HG03460 (cell line): ENCODE measurements around the gene RPS29.
"Not testable (repeated sequence)": the region's sequence is repeated elsewhere in the genome, so short reads cannot be mapped to it uniquely, and the experiment has no call there.

ENCODE experiments used
- ATAC-seq: cut with Tn5 transposase; IDR thresholded peaks from one replicate; pipeline ENCODE4 v1.9.1; 2021; ENCODE audit not compliant: unreplicated experiment

The RPS29 gene

DNA sequence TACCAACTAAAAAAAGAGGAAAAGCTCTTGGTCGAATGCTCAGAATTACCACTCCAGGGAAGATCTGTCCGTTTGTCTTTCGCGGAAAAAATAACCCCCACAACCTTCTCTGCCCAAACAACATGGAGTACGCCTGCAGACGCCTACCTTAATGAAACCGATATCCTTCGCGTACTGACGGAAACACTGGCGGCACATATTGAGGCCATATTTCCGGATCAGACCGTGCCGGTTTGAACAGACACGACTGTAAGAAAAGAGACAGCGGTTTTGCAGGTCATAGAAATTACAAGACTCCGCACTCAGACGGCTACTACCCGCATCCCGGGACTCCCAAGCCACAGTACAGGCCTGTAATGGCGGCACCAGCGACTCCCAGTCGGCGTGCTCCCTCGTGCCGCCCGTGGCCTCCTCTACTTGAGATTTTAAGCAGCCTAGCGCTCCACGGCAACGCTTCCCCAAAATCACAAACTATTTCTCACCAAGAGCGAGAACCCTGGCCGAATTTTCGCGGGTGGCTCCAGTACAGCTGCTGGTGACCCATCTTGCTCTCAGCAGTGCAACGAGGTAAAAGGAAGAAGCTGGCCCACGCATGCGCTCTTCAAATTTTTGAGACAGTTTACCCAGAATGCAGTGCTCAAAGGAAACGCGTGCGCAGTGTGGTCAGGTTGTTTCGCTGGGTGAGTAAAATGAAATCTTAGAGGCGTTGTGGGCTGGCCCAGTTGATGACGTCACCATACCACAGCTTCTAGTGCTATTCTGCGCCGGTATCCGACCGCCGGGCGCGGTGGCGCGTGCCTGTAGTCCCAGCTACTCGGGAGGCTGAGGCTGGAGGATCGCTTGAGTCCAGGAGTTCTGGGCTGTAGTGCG, at the start of gene RPS29:
Gene RPS29, minus strand, starts transcription at position 578 of the 870 bp plus-strand sequence. Its CDS starts 34 bp downstream, at position 544.
- peak; percentile 91 for ATAC-seq

DNA sequence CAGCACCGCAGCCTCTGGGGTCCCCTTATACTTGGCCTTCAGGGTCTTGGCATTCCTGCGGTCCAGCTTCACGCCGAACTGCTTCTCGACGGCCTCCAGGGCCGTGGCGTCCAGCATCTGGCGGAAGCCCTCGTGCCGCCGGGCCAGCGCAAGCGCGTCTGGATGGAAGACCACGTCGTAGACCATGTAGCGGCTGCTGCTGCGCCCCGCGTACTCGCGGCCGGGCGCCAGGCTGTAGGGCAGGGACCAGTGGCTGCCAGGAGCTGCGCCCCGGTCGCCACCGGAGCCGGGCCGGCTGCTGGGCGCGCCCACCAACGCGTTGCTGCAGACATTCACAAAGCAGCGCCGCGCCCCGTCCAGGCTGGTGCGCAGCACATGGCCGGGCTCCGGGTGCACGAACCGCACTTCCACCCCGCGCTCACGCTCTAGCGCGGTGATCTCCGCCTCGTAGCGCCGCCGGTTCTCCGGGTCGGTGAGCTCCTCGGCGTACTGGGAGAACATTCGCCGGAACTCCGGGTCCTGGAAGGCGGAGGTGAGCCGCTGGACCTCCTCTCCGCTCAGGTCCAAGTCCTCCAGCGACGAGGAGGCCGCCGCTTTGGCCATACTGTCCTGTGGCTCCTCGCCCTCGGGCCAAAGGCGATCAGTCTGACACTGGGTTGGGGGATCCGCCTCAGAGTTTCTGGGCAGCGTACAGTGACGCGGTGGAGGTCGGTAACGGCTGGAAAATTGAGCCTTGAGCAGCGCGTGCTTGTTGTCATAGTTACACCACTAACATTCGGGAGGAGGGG, 48.6 kb upstream of the RPS29 start, which contains the start of gene DNAAF2:
Gene DNAAF2, minus strand, starts transcription at position 698 of the 788 bp plus-strand sequence. Its CDS starts 95 bp downstream, at position 603.
- peak; percentile 30 for ATAC-seq

DNA sequence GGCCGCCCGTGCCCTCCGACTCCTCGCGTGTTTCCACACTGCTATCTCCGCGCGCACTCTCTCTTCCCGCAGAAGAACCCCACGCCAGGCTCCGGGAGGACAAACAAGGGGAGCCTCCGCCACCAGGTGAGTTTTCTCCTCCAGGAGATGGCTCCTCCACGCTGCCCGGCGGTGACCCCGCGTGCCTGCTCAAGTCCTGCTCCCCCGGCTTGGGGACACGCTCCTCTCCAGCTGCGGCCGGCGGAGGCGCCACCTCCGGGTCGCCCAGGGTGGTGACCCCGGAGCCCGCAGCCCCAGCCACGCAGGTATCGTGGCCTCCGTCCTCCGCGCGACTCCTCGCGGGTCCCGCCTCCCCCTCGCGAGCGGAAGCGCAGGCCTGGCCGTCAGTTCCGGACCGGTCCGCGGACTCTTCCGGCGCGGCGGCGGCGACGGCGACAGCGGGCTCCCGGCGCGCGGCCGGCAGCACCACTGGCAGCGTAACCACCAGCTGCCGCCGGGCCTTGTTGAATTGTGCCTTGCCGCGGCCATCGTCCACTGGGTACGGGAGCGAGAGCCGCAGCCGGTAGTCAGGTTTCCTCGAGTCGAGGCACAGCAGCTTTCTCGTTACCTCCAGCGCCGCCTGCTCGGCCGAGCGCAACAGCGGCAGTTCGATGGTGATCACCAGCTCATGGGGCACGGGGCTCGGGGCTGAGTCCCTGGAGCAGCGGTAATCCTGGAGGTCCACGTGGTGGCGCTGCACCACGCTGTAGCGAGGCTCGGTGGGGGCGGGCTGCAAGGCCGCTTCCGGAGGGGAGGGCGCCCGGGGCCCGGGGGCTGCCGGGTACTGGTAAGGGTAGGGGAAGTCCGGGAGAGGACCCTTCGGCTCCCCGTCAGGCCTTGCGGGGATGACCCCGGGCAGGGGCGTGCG, 47.7 kb upstream of the RPS29 start:
- ATAC-seq, result peak; percentile 78

DNA sequence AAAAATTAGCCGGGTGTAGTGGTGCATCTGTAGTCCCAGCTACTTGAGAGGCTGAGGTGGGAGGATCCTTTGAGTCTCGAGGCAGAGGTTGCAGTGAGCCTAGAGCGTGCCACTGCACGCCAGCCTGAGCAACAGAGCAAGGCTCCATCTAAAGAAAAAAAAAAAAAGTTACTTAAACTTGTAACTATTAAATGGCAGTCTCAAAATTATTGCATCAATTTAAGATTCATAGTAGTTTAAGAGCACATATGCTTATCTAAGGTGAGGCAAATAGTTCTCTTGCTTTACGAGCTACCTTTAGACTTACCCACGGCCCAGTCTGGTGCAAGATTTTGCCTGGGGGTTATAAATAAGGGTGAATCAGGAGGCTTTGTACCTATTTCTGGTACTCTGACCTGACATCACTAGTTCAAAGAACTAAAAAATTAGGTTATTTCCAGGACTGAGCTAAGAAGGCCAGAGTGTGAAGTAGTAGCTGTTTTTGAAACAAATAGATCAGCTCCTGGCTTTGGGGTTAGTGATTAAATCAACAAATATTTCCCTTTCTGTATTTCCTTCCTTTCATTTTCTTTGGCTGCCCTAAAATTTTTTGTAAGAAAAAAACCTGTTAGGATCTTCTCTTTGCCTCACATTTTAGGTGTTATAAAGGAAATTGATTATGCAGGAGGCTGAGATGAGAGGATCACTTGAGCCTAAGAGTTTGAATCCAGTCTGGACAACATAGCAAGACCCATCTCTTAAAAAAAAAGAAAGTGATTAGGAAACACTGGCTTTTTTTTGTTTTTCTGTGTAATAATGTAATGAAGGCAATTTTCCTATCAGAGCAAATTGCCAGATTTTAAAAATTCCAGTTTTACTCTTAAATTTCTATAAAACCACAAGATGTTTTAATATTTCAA, 38.0 kb upstream of the RPS29 start:
- no peak for ATAC-seq

DNA sequence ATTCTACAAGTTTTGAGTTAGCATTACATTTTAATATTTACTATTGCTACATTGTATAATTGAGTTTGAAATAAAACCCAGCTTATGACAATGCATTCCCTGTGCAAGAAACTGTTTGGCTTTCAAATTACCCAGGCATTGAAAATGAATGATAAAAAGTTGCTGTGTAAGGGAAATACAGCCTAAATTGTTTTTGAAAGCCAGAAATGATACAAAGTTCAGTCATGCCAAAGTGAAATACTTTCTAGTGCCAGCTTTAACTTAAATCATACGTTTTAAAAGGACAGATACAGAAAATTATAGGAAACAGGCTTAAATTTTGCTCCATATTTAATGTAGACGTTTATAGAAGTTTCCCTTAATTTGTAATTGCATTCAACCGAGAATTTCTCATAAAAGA, 37.2 kb upstream of the RPS29 start:
- no peak for ATAC-seq

DNA sequence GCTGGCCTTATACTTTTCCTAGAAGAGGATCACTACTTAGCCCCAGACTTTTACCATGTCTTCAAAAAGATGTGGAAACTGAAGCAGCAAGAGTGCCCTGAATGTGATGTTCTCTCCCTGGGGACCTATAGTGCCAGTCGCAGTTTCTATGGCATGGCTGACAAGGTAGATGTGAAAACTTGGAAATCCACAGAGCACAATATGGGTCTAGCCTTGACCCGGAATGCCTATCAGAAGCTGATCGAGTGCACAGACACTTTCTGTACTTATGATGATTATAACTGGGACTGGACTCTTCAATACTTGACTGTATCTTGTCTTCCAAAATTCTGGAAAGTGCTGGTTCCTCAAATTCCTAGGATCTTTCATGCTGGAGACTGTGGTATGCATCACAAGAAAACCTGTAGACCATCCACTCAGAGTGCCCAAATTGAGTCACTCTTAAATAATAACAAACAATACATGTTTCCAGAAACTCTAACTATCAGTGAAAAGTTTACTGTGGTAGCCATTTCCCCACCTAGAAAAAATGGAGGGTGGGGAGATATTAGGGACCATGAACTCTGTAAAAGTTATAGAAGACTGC, 35.9 kb upstream of the RPS29 start:
- no peak for ATAC-seq

DNA sequence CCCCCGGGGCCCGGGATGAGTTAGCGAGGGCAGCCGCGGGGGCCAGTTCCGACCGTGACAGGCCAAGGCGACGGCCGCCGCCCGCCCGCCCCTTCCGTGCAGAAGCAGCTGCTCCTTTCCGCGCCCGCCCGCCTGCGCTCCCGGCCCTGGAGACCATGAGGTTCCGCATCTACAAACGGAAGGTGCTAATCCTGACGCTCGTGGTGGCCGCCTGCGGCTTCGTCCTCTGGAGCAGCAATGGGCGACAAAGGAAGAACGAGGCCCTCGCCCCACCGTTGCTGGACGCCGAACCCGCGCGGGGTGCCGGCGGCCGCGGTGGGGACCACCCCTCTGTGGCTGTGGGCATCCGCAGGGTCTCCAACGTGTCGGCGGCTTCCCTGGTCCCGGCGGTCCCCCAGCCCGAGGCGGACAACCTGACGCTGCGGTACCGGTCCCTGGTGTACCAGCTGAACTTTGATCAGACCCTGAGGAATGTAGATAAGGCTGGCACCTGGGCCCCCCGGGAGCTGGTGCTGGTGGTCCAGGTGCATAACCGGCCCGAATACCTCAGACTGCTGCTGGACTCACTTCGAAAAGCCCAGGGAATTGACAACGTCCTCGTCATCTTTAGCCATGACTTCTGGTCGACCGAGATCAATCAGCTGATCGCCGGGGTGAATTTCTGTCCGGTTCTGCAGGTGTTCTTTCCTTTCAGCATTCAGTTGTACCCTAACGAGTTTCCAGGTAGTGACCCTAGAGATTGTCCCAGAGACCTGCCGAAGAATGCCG, 35.1 kb upstream of the RPS29 start:
- ATAC-seq, result peak; percentile 30

DNA sequence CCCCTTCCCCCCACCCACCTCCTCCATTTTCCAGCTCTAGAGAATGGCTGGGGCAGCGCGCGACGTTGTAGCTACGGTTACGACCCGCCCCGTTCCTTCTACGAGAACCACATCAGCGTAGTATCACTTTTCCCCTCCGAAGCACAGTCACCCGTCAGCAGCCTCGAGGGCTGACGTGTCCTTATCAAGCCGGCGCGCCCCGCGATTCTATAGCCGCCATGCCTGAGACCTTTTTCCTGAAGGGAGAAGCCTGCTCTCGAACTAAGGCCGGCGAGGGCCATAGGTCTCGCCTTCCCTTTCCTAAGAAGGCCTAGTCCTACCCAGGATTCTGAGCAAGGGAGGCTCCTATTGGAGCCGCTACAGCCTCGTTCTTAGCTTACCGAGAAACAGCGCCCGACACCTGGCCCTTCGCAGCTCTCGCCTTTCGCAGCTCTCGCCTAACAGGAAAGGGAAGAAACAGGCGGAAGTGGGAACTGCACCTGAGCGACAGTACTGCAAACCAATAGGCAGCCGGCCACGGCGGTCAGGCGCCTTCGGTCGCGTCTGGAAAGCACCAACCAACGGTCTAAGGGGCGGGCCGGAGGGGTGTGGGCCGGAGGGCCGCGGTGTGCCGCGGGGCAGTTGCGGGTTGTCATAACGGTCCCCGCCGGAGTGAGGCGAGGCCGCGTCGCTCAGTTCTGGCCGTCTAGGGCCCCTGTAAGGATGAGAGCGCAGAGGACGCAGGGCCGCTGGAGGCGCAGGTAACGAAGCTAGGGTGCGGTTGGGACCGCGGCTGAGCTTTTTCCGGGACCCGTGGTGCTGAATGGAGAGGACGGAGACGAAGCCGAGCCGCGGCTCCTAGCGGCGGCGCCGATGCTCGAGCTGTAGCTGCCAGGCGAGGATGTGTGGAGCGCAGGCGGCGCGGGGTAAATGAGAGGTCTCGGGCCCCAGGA, 34.3 kb upstream of the RPS29 start, which contains the start of the genes MGAT2 and RPL36AL:
Gene MGAT2, plus strand, starts transcription at position 618 of the 932 bp plus-strand sequence. CDS start 470 bp downstream, outside the sequence.
Gene RPL36AL, minus strand, starts transcription at position 445 of the 932 bp plus-strand sequence. CDS start 1,522 bp downstream, outside the sequence.
- ATAC-seq, result peak; percentile 97

DNA sequence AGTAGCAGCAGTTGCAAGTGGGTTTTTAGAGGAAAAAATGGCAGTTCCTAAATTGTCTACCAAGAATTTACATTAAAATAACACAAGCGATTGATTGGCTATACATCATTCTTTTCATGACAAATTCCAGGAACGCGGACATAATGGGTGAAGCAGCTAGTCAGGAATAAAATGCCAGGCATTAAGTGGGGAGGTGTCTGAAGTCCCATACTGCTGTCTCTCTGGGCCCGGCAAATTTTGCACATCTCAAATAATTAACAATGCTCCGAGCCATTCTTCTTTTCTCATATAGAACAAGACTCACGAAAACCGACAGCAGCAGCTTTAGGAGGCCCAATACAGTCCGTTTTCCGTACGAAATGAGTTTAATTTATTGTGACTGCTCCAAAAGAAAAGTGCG, 33.5 kb upstream of the RPS29 start:
- no peak for ATAC-seq

DNA sequence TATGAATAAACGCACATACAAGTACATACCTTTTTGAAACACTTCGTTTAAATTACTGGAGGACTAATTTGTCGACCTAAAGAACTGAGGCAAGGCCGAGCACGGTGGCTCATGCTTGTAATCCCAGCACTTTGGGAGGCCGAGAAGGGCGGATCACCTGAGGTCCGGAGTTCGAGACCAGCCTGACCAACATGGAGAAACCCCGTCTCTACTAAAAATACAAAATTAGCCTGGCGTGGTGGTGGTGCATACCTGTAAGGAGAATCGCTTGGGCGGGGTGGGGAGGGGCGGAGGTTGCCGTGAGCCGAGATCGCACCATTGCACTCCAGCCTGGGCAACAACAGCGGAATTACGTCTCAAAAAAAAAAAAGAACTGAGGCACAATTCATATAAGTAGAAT, 33.1 kb upstream of the RPS29 start:
- ATAC-seq, result not testable (repeated sequence)

DNA sequence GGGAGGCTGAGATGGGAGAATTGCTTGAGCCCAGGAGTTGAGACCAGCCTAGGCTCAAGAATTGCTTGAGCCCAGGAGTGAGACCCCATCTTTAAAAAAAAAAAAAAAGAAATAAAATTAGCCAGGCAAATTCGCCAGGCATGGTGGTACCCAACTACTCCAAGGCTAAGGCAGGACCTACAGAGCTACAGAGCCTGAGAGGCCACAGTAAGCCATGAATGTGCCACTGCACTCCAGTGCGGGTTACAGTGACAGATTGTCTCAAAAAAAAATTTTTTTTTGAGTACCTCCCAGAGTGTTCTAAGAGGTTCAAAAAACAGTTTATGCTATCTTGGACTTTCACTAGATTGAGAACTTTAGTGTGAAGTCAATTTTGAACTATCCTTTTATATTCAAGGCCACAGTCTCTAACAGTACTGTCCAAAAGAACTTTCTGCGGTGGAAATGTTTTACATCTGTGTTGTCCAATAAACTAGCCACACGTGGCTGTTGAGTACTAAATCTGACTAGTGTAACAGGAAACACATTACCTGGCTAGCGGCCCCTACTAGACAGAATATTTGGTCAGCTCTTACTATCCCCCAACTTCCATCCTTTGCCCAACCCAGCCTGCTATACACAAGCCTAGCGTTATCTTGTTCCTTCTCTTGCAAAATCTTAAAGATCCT, 31.8 kb upstream of the RPS29 start:
- ATAC-seq, result no peak

DNA sequence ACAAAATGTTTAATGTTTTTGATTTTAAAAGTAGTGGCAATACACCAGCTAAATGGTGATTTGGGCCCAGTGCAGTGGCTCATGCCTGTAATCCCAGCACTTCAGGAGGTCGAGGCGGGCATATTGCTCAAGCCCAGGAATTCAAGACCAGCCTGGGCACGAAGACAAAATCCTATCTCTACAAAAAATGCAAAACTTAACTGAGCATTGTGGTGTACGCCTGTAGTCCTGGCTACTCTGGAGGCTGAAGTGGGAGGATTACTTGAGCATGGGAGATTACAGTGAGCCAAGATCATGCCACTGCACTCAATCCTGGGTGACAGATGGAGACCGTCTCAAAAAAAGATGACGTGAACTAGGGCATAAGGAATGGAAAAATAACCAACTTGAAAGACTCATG, 29.6 kb upstream of the RPS29 start:
- no peak for ATAC-seq

DNA sequence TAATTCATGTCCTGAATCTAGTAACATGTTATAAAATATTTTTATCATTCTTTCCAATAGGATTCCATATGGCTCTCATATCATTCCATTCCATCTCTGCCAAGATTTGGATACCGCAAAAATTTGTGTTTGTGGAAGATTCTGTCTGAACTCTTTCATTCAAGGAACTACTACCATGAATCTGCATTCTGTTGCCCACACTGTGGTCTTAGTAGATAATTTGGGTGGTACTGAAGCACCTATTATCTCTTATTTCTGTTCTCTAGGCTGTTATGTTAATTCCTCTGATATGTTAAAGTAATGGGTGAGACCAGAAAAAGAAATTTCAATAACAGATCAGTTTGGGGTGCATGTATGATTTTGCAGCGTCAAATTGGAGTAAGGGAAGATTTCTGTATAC, 28.0 kb upstream of the RPS29 start:
- ATAC-seq, result no peak

DNA sequence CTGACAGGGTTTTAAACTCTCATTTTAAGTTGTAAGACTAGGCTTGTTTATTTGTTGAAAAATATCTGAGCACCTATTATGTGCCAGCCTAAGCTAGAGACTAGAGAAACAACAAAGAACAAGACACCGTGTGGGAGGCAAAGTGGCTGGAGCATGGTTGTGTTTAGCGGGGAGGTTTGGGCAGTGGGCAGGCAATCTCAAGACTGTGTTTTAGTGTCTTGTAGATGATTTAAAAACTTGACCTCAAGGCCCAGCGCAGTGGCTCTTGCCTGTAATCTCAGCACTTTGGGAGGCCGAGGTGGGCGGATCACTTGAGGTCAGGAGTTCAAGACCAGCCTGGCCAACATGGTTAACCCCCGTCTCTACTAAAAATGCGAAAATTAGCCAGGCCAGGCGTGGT, 26.5 kb upstream of the RPS29 start:
- ATAC-seq, result no peak

DNA sequence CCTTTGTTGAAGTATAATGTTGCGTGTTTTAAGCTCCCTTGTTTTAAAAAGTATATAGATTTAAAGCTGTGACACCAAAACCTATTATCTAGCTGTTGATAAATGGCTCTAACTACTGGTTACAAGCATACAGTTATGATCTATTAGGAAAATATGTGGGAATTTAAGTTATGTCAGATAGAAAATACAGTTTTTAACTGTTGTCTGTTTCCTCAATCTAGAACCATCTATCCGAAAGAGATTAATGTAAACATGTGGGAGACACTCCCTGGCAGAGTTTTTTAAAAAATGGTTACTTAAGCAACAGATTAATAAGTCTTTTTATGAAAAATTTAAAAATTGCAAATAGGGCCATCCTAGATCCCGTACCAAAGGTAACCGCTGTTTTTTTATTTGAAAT, 26.1 kb upstream of the RPS29 start:
- no peak for ATAC-seq

DNA sequence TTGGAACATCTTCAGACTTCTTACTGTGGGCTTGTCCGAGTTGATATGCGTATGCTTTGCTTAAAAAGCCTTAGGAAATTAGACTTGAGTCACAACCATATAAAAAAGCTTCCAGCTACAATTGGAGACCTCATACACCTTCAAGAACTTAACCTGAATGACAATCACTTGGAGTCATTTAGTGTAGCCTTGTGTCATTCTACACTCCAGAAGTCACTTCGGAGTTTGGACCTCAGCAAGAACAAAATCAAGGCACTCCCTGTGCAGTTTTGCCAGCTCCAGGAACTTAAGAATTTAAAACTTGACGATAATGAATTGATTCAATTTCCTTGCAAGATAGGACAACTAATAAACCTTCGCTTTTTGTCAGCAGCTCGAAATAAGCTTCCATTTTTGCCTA, 21.4 kb upstream of the RPS29 start:
- ATAC-seq, result no peak
